Raji (cell line): Measurements from ENCODE around the gene GALNT12.

ENCODE experiments used
- POLR2A ChIP-seq: IDR thresholded peaks from 2 replicates; pipeline ENCODE4 v1.6.1; 2011; ENCODE audit warnings: low read depth, low read length, control low read depth; ENCODE audit not compliant: insufficient read depth

GALNT12 gene

GRCh38 chr9:98808411-98808815, 943 bp downstream of the GALNT12 start:
- no peak for TF ChIP-seq POLR2A

GRCh38 chr9:98808875-98809274, 1.4 kb downstream of the GALNT12 start:
- no peak for TF ChIP-seq POLR2A

- no peak for TF ChIP-seq POLR2A
Observed at GRCh38 chr9:98809311-98810101, 2.0 kb downstream of the GALNT12 start.

- no peak for TF ChIP-seq POLR2A
Observed at GRCh38 chr9:98810102-98810842, 2.8 kb downstream of the GALNT12 start.

- TF ChIP-seq POLR2A, result no peak
Observed at GRCh38 chr9:98811051-98811650, 3.7 kb downstream of the GALNT12 start.

GRCh38 chr9:98815391-98815951, 8.0 kb downstream of the GALNT12 start:
- TF ChIP-seq POLR2A, result no peak

GRCh38 chr9:98818764-98819163, 11.3 kb downstream of the GALNT12 start:
- TF ChIP-seq POLR2A, result no peak

- TF ChIP-seq POLR2A, result no peak
Observed at GRCh38 chr9:98819231-98819630, 11.8 kb downstream of the GALNT12 start.

GRCh38 chr9:98821831-98822230, 14.4 kb downstream of the GALNT12 start:
- TF ChIP-seq POLR2A, result no peak

- no peak for TF ChIP-seq POLR2A
Observed at GRCh38 chr9:98822661-98823060, 15.2 kb downstream of the GALNT12 start.

GRCh38 chr9:98823666-98824334, 16.3 kb downstream of the GALNT12 start:
- TF ChIP-seq POLR2A, result no peak

- no peak for TF ChIP-seq POLR2A
Observed at GRCh38 chr9:98825414-98825813, 17.9 kb downstream of the GALNT12 start.

GRCh38 chr9:98826716-98827115, 19.2 kb downstream of the GALNT12 start:
- no peak for TF ChIP-seq POLR2A

GRCh38 chr9:98829766-98830165, 22.3 kb downstream of the GALNT12 start:
- TF ChIP-seq POLR2A, result no peak

- no peak for TF ChIP-seq POLR2A
Observed at GRCh38 chr9:98830554-98830953, 23.1 kb downstream of the GALNT12 start.
